Inflammatory macrophage (primary cell): ENCODE results near the gene SLC1A2.

Experiments used
- DNase-seq, 2 donors: peaks; one replicate each; pipeline ENCODE4 v3.0.0-alpha.2; 2020 to 2022

Gene SLC1A2

GRCh38 chr11:35216962-35217678 lies 202.2 kb downstream of the SLC1A2 start:
- DNase-seq: peak; percentile 23 to 56

GRCh38 chr11:35215945-35216344 lies 203.4 kb downstream of the SLC1A2 start:
- DNase-seq: no peak

- DNase-seq: peak; percentile 78 to 90
These were observed 204.6 kb downstream of the SLC1A2 start for GRCh38 chr11:35214792-35215193.

GRCh38 chr11:35214226-35214770 lies 205.1 kb downstream of the SLC1A2 start:
- DNase-seq: peak in 1 of 2 donors; percentile 38

- DNase-seq: peak; percentile 77 to 98
These were observed 207.4 kb downstream of the SLC1A2 start for GRCh38 chr11:35211952-35212351.

- peak; percentile 75 to 80 for DNase-seq
These were observed 208.3 kb downstream of the SLC1A2 start for GRCh38 chr11:35210876-35211546.

GRCh38 chr11:35208795-35209194 lies 210.6 kb downstream of the SLC1A2 start:
- DNase-seq: no peak

GRCh38 chr11:35207471-35208403 lies 211.6 kb downstream of the SLC1A2 start:
- no peak for DNase-seq

GRCh38 chr11:35206616-35207015 lies 212.7 kb downstream of the SLC1A2 start:
- no peak for DNase-seq

GRCh38 chr11:35204614-35205013 lies 214.7 kb downstream of the SLC1A2 start:
- DNase-seq: no peak
